ENCODE results near the gene NCKAP5.

DNA sequence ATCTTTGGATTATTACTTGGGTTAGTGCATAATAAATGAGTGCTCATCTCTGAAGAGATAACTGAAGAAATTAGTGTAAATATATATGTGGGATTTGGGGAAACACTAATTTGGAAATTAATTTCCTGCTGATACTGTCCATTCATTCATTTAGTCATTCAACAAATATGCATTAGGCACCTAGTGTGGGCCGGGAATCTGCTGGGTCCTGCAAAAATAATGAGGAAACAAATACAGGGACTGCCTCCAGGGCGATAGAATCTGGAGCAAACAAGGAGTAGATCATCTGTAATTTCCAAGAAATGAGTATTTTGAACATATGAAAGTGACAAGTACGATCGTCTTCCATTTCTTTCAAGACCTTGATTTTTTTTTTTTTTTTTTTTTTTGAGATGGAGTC is 694.5 kb downstream of the NCKAP5 start:
- TF ChIP-seq, protein P1, sequence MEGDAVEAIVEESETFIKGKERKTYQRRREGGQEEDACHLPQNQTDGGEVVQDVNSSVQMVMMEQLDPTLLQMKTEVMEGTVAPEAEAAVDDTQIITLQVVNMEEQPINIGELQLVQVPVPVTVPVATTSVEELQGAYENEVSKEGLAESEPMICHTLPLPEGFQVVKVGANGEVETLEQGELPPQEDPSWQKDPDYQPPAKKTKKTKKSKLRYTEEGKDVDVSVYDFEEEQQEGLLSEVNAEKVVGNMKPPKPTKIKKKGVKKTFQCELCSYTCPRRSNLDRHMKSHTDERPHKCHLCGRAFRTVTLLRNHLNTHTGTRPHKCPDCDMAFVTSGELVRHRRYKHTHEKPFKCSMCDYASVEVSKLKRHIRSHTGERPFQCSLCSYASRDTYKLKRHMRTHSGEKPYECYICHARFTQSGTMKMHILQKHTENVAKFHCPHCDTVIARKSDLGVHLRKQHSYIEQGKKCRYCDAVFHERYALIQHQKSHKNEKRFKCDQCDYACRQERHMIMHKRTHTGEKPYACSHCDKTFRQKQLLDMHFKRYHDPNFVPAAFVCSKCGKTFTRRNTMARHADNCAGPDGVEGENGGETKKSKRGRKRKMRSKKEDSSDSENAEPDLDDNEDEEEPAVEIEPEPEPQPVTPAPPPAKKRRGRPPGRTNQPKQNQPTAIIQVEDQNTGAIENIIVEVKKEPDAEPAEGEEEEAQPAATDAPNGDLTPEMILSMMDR (IDR thresholded peaks at IDR 0.05; ENCODE audit: low read depth, low read length), result no peak
- no peak for TF ChIP-seq POLR2A (IDR thresholded peaks at IDR 0.05; ENCODE audit: extremely low read depth, insufficient read length)

Measured in NB4 (cell line).